GM12878 (cell line): Measurements from ENCODE around the gene ADGRL3. TPM values are rescaled to one million over a fixed set of nuclear protein-coding genes. Genes with fewer than 3 reads are reported as not detected.

ENCODE experiments used
- ATAC-seq: fragments of 200-7000 bp; cut with Tn5 transposase; 3 replicates; pipeline ENCODE4 v1.9.1; 2020; ENCODE audit warnings: mild to moderate bottlenecking, moderate library complexity
- BruUV-seq: library from RNA; stranded (reverse); fragments of 400-500 nt; replicated peaks from 2 replicates; lab custom pipeline; 2021; lab: Mats Ljungman, UMichigan
- CTCF ChIA-PET: fragments of 300-600 bp; sonication (Branson Sonifier 250); formaldehyde crosslinking; extraction: SDS; loops from one replicate; lab custom pipeline; 2021; ENCODE audit warnings: inconsistent platforms; lab: Yijun Ruan, JAX
- POLR2A ChIA-PET: fragments of 350-600 bp; formaldehyde crosslinking; extraction: SDS; loops from one replicate; lab custom pipeline; 2021; ENCODE audit warnings: inconsistent platforms; lab: Charles Lee
- RAD21 ChIA-PET: fragments of 300-600 bp; sonication (Branson Sonifier 250); formaldehyde crosslinking; loops from one replicate; lab custom pipeline; 2023; ENCODE audit warnings: antibody characterized with exemption; ENCODE audit not compliant: unreplicated experiment; lab: Charles Lee
- SMC1A ChIA-PET: fragments of 300-600 bp; sonication (Branson Sonifier 250); formaldehyde crosslinking; loops from one replicate; lab custom pipeline; 2023; ENCODE audit not compliant: unreplicated experiment, uncharacterized antibody; lab: Charles Lee
- DNase-seq: peaks from one replicate; pipeline ENCODE4 v3.0.0-alpha.2; 2011; ENCODE audit warnings: low read depth, low spot score
- FAIRE-seq: peaks from 3 replicates; lab custom pipeline; 2011; peaks lifted over from hg19 to GRCh38; lab: Jason Lieb, UNC
- H2AFZ ChIP-seq: 2 replicates; pipeline ENCODE4 v1.6.0; 2011; ENCODE audit warnings: low read depth, low read length, control low read depth; ENCODE audit not compliant: control insufficient read depth
- H3K27ac ChIP-seq: 2 replicates; pipeline ENCODE4 v1.5.1; 2011; ENCODE audit warnings: control low read depth; ENCODE audit not compliant: control insufficient read depth, insufficient read depth
- H3K27me3 ChIP-seq, 2 experiments: replicated peaks in 1 of 2; 2 replicates each; pipeline versions ENCODE4 v1.6.0 to v1.6.1; 2011; ENCODE audit warnings: low read length in 1 of 2; ENCODE audit not compliant: control insufficient read depth in 2 of 2, insufficient read depth in 2 of 2
- H3K36me3 ChIP-seq, 2 experiments: 2 replicates each; pipeline ENCODE4 v1.5.1; 2011; ENCODE audit warnings: low read length in 1 of 2; ENCODE audit not compliant: control insufficient read depth in 2 of 2, insufficient read depth in 2 of 2
- H3K4me1 ChIP-seq: 2 replicates; pipeline ENCODE4 v1.6.1; 2011; ENCODE audit warnings: mild to moderate bottlenecking, low read length, moderate library complexity, mixed read lengths; ENCODE audit not compliant: control insufficient read depth, insufficient read depth
- H3K4me2 ChIP-seq: 2 replicates; pipeline ENCODE4 v1.6.0; 2011; ENCODE audit warnings: control low read depth; ENCODE audit not compliant: control insufficient read depth, insufficient read depth
- H3K4me3 ChIP-seq: fragments of 200-600 bp; sonication (generic); 2 replicates; pipeline ENCODE4 v1.5.1; 2016
- H3K79me2 ChIP-seq: 2 replicates; pipeline ENCODE4 v1.6.0; 2011; ENCODE audit warnings: low read length; ENCODE audit not compliant: control insufficient read depth, insufficient read depth
- H3K9ac ChIP-seq: 2 replicates; pipeline ENCODE4 v1.8.0; 2011; ENCODE audit warnings: low read length, control low read depth, mixed read lengths; ENCODE audit not compliant: control insufficient read depth, insufficient read depth
- H3K9me3 ChIP-seq: replicated peaks from 3 replicates; pipeline ENCODE4 v1.5.1; 2011; ENCODE audit warnings: mild to moderate bottlenecking, low read length; ENCODE audit not compliant: control insufficient read depth, insufficient read depth
- H4K20me1 ChIP-seq: 2 replicates; pipeline ENCODE4 v1.6.0; 2011; ENCODE audit not compliant: control insufficient read depth, insufficient read depth
- BRCA1 ChIP-seq: IDR thresholded peaks from 2 replicates; pipeline ENCODE4 v1.6.1; 2011; ENCODE audit warnings: low read depth, low read length, improper control_type of control experiment
- CREM ChIP-seq: IDR thresholded peaks from 2 replicates; pipeline ENCODE4 v1.6.1; 2014; ENCODE audit warnings: antibody characterized with exemption, low read depth
- GATAD2B ChIP-seq: fragments of 450-650 bp; conservative IDR thresholded peaks from 2 replicates; pipeline ENCODE4 v1.6.1; 2017; ENCODE audit warnings: low read depth, mild to moderate bottlenecking, moderate library complexity
- IKZF1 ChIP-seq: fragments of 450-650 bp; conservative IDR thresholded peaks from 2 replicates; pipeline ENCODE4 v1.6.1; 2017; ENCODE audit warnings: antibody characterized with exemption, mild to moderate bottlenecking
- IKZF2 ChIP-seq, 2 experiments: fragments of 450-650 bp; IDR thresholded peaks; 2 replicates each; pipeline ENCODE4 v1.6.1; 2017; ENCODE audit warnings: mild to moderate bottlenecking in 2 of 2, moderate library complexity in 2 of 2
- RUNX3 ChIP-seq: IDR thresholded peaks from 2 replicates; pipeline ENCODE4 v1.6.1; 2012; ENCODE audit warnings: low read length, inconsistent platforms
- SIN3A ChIP-seq: IDR thresholded peaks from 2 replicates; pipeline ENCODE4 v1.6.1; 2012; ENCODE audit warnings: low read depth, low read length, improper control_type of control experiment
- SP1 ChIP-seq: IDR thresholded peaks from one replicate; pipeline ENCODE4 v1.6.1; 2011; ENCODE audit warnings: low read depth, low read length
- SRF ChIP-seq, 2 experiments: IDR thresholded peaks; 2 replicates each; pipeline ENCODE4 v1.6.1; 2011; ENCODE audit warnings: low read depth in 2 of 2, low read length in 2 of 2, mild to moderate bottlenecking in 1 of 2, moderate library complexity in 1 of 2
- TARDBP ChIP-seq: IDR thresholded peaks from 2 replicates; pipeline ENCODE4 v1.6.1; 2016; ENCODE audit warnings: borderline replicate concordance
- WGBS: methylation state at CpG from one replicate; pipeline ENCODE4 v1.1.6; 2016; ENCODE audit warnings: low lambda C conversion rate; ENCODE audit not compliant: insufficient replicate concordance, insufficient coverage; ENCODE audit errors: missing lambda C conversion rate; 5-methylcytosine and 5-hydroxymethylcytosine counted together
- in situ Hi-C: fragments of 300-500 bp; cut with MboI; formaldehyde crosslinking; loops from 9 replicates; pipeline ENCODE4 v1.14.3; 2018; ENCODE audit warnings: mixed read lengths
- intact Hi-C: fragments of 100-400 bp; cut with micrococcal nuclease; formaldehyde crosslinking; loops from one replicate; pipeline ENCODE4 v1.14.2; 2022; ENCODE audit not compliant: unreplicated experiment
- polyA plus RNA-seq, 11 experiments: library from polyadenylated mRNA; depleted of rRNA in 4 of 11; unstranded in 6 of 11; stranded (reverse) in 5 of 11; fragments of >200 nt; fragmentation: Nextera tagmentation in 4 of 11; fragmentation: Illumina TruSeq in 1 of 11; extraction: Ambion mirVana in 4 of 11; extraction: Trizol in 1 of 11; gene quantifications; 1 replicate in 1 of 11; 2 replicates in 10 of 11; pipeline versions ENCODE4 v1.2.1 to v1.2.3, GENCODE V29; 2011 to 2016; ENCODE audit warnings: inconsistent platforms in 2 of 11, missing spikeins in 2 of 11, low read depth in 1 of 11
- total RNA-seq, 4 experiments: library from RNA; depleted of rRNA in 3 of 4; stranded (reverse); fragments of >200 nt in 3 of 4; fragmentation: Illumina TruSeq in 1 of 4; extraction: Trizol in 1 of 4; gene quantifications; 2 replicates each; pipeline versions ENCODE4 v1.2.1 to v1.2.3, GENCODE V29; 2013 to 2021
- TF ChIP-seq, protein P1 (sequence below): IDR thresholded peaks from 2 replicates; pipeline ENCODE4 v1.6.1; 2012; ENCODE audit warnings: low read length, inconsistent platforms
- TF ChIP-seq, protein P2 (sequence below): fragments of 450-650 bp; IDR thresholded peaks from 2 replicates; pipeline ENCODE4 v1.6.1; 2018; ENCODE audit warnings: borderline replicate concordance, mild to moderate bottlenecking; ENCODE audit not compliant: partially characterized antibody
- TF ChIP-seq, protein P3 (sequence below): fragments of 450-650 bp; IDR thresholded peaks from 2 replicates; pipeline ENCODE4 v1.6.1; 2017; ENCODE audit warnings: borderline replicate concordance
- TF ChIP-seq, protein P4 (sequence below): IDR thresholded peaks from 2 replicates; pipeline ENCODE4 v1.6.1; 2011; ENCODE audit warnings: low read depth, mild to moderate bottlenecking, low read length, moderate library complexity, borderline replicate concordance; ENCODE audit errors: extremely low read depth
- TF ChIP-seq, protein P5 (sequence below): IDR thresholded peaks from 2 replicates; pipeline ENCODE4 v1.6.1; 2011; ENCODE audit warnings: mild to moderate bottlenecking, low read depth, low read length, moderate library complexity; ENCODE audit not compliant: insufficient replicate concordance

Gene ADGRL3
- total and polyA plus RNA-seq, 10 of the 15 experiments (the other 5 are each of a cell fraction or from before 2014, with no cell fraction given) = 1.1 TPM; not detected in 9

DNA sequence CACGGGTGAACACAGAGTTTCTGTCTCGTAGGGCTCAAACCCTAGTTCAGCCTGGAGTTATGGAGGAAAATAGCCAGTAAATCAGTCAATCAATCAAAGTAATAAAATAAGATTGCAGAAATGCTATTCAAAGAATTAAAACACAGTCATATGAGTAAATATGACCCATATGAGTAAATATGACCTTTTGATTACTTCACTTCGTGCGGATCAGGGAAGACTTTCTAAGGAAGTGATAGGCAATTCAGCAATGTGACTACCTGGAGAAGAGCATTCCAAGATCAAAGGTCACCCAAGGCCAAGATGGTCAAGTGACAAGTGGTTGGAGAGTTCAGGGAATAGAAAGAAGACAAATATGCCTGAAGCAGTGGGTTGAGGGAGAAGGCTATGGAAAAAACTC lies 722.6 kb downstream of the ADGRL3 start (continued):
- TF ChIP-seq CREM = no peak

DNA sequence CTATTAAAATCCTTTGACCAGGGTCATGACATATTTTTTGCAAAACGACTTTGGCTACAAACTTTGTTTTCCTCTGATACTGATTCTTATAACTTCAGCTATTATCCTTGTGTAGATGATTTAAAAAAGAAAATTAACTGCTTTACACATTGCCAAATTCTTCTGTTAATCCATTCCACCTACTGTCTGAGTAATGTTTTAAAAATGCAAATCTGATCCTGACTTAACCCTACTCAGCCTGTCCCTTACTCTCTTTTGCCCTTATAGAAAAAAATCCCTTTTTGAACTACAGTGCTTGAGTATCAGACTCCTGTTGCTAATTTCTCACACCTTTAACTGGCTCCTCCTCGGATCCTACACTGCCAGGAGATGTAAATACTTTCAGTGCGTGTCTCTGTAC lies 723.1 kb downstream of the ADGRL3 start:
- Histone ChIP-seq H3K79me2 (no peaks in the 10 kb centered on the region), H3K9ac (no peak overlapping the region), H3K4me2 (no peak overlapping the region), H3K4me3 (no peak overlapping the region), H3K27ac (no peak overlapping the region), H3K9me3 (no peaks in the 10 kb centered on the region), H3K27me3 (no peaks in the 10 kb centered on the region), H4K20me1 (no peaks in the 10 kb centered on the region), H3K36me3 (no peaks in the 10 kb centered on the region), H2AFZ (no peak overlapping the region), H3K4me1 (no peaks in the 10 kb centered on the region)
- no TSS peak for BruUV-seq
- SMC1A ChIA-PET = interaction anchor here (1.0 to 3.7 kb wide), 5 partner anchors 7 to 182 kb away, joined by 3 to 20 read pairs (median 5); no protein-coding TSS in a partner anchor
- FAIRE-seq = no peak
- in situ Hi-C loops = no loop called here
- 0% methylated on average over 3 of the region's 3 CpGs for WGBS
- intact Hi-C loops = no loop called here
- CTCF ChIA-PET = interaction anchor here (0.6 to 6.1 kb wide), 4 partner anchors 11 to 369 kb away, joined by 3 to 38 read pairs (median 9); no protein-coding TSS in a partner anchor
- POLR2A ChIA-PET = no interaction called here
- DNase-seq = no peak
- no peak for ATAC-seq
- RAD21 ChIA-PET = interaction anchor here (0.6 to 4.3 kb wide), 5 partner anchors 13 to 182 kb away, joined by 3 to 27 read pairs (median 3); no protein-coding TSS in a partner anchor
- TF ChIP-seq RUNX3 (no peak), GATAD2B (no peak), IKZF2 (IDR thresholded peaks at IDR 0.05) (no peak), BRCA1 (no peak), SIN3A (no peak), SP1 (no peak), TARDBP (no peak), SRF (IDR thresholded peaks at IDR 0.05; ENCODE audit: low read depth in 2 of 2, low read length in 2 of 2) (no peak), IKZF1 (no peak)
- TF ChIP-seq, protein P1, sequence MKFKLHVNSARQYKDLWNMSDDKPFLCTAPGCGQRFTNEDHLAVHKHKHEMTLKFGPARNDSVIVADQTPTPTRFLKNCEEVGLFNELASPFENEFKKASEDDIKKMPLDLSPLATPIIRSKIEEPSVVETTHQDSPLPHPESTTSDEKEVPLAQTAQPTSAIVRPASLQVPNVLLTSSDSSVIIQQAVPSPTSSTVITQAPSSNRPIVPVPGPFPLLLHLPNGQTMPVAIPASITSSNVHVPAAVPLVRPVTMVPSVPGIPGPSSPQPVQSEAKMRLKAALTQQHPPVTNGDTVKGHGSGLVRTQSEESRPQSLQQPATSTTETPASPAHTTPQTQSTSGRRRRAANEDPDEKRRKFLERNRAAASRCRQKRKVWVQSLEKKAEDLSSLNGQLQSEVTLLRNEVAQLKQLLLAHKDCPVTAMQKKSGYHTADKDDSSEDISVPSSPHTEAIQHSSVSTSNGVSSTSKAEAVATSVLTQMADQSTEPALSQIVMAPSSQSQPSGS = no peak
- TF ChIP-seq, protein P2, sequence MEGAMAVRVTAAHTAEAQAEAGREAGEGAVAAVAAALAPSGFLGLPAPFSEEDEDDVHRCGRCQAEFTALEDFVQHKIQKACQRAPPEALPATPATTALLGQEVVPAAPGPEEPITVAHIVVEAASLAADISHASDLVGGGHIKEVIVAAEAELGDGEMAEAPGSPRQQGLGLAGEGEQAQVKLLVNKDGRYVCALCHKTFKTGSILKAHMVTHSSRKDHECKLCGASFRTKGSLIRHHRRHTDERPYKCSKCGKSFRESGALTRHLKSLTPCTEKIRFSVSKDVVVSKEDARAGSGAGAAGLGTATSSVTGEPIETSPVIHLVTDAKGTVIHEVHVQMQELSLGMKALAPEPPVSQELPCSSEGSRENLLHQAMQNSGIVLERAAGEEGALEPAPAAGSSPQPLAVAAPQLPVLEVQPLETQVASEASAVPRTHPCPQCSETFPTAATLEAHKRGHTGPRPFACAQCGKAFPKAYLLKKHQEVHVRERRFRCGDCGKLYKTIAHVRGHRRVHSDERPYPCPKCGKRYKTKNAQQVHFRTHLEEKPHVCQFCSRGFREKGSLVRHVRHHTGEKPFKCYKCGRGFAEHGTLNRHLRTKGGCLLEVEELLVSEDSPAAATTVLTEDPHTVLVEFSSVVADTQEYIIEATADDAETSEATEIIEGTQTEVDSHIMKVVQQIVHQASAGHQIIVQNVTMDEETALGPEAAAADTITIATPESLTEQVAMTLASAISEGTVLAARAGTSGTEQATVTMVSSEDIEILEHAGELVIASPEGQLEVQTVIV = no peak
- TF ChIP-seq, protein P3, sequence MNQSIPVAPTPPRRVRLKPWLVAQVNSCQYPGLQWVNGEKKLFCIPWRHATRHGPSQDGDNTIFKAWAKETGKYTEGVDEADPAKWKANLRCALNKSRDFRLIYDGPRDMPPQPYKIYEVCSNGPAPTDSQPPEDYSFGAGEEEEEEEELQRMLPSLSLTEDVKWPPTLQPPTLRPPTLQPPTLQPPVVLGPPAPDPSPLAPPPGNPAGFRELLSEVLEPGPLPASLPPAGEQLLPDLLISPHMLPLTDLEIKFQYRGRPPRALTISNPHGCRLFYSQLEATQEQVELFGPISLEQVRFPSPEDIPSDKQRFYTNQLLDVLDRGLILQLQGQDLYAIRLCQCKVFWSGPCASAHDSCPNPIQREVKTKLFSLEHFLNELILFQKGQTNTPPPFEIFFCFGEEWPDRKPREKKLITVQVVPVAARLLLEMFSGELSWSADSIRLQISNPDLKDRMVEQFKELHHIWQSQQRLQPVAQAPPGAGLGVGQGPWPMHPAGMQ = no peak
- TF ChIP-seq, protein P4, sequence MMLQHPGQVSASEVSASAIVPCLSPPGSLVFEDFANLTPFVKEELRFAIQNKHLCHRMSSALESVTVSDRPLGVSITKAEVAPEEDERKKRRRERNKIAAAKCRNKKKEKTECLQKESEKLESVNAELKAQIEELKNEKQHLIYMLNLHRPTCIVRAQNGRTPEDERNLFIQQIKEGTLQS = no peak
- TF ChIP-seq, protein P5, sequence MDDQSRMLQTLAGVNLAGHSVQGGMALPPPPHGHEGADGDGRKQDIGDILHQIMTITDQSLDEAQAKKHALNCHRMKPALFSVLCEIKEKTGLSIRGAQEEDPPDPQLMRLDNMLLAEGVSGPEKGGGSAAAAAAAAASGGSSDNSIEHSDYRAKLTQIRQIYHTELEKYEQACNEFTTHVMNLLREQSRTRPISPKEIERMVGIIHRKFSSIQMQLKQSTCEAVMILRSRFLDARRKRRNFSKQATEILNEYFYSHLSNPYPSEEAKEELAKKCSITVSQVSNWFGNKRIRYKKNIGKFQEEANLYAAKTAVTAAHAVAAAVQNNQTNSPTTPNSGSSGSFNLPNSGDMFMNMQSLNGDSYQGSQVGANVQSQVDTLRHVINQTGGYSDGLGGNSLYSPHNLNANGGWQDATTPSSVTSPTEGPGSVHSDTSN = no peak
